ENCODE measurements around the gene BCAN.

Gene BCAN

GRCh38 chr1:156703336-156703735 is 61.4 kb downstream of the BCAN start:
- no peak for DNase-seq

GRCh38 chr1:156703741-156704140 is 61.8 kb downstream of the BCAN start:
- no peak for DNase-seq

- no peak for DNase-seq
Measured at GRCh38 chr1:156704166-156704711, 62.3 kb downstream of the BCAN start.

- peak; percentile 27 for DNase-seq
Measured at GRCh38 chr1:156704930-156705320, 63.0 kb downstream of the BCAN start.

GRCh38 chr1:156705321-156705917 is 63.5 kb downstream of the BCAN start, which contains the start of gene CRABP2:
CRABP2 (minus strand) TSS chr1:156705583; CDS start chr1:156705446, 137 bp downstream.
- no peak for DNase-seq

GRCh38 chr1:156705918-156706656 is 64.2 kb downstream of the BCAN start:
- peak; percentile 26 for DNase-seq

GRCh38 chr1:156706657-156707416 is 64.9 kb downstream of the BCAN start:
- DNase-seq = no peak

GRCh38 chr1:156707417-156708217 is 65.7 kb downstream of the BCAN start:
- no peak for DNase-seq

- DNase-seq = no peak
Measured at GRCh38 chr1:156708218-156708661, 66.3 kb downstream of the BCAN start.

GRCh38 chr1:156709031-156709430 is 67.1 kb downstream of the BCAN start:
- DNase-seq = no peak
